NCI-H1694 (cell line): ENCODE measurements around the gene SLC9A3.
A peak's percentile ranks its signal among the peaks of the same experiment; 100 is the strongest.

Experiments used
- DNase-seq: peaks from one replicate; lab custom pipeline; 2025; lab: John Stamatoyannopoulos, UW

The SLC9A3 gene

GRCh38 chr5:505951-506525, 18.2 kb downstream of the SLC9A3 start:
- DNase-seq = no peak

DNA sequence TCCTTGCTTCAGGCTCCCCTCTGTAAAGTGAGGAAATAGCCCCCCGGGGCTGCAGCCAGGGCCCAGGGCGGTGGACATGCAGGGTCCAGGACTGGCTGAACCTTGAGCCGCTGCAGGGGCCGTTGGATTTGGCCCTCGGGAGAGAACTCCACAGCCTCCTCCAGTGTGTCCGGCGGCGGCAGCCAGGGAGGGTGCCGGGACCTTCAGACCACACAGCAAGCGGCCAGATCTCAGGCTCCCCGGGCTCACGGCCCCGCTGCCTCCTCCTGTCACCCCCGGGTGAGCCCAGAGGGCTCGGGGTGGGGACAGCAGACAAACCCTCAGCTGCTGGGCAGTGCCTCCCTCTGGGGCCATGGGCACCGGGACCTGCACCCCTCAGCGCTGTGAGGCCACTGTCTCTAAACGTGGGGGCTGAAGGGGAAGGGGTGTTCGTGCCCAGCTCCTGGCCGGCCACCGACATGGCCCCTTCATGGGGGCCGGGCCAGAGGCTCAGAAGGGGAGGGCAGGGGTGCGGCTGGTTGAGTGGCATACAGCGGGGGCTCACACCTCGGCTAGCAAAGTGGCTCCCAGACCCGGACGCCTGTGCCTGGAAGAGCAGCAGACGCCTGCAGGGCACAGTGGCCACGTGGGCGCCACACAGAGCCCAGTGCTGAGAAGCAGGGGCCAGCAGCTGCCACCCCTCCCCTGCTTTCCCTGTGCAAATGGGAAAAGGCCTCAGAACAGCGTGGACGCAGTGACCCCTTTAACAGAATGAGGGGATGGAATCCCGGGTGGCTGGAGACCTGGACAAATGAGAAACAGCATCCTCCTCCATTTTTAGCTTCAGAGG, 19.7 kb downstream of the SLC9A3 start:
- DNase-seq = no peak

- peak; percentile 33 for DNase-seq
Measured at GRCh38 chr5:502325-503079, 21.7 kb downstream of the SLC9A3 start.

DNA sequence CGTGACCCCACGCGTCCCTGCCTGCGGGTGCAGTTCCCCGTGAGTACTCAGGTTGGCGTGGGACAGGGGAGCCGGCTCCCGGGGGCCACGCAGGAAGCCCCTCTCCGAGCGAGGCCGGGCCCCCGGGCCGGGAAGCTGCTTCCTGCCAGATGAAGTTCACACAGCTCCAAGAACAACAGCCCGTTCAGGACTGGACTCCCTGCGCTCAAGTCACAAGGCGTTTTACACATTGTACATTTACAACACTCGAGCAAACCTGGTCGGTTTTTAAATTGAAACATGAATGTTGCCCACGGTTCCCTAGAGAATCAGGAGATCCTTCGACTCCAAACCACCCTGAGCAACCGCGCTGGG, 22.4 kb downstream of the SLC9A3 start:
- DNase-seq = no peak

GRCh38 chr5:501105-501830, 23.0 kb downstream of the SLC9A3 start:
- no peak for DNase-seq

DNA sequence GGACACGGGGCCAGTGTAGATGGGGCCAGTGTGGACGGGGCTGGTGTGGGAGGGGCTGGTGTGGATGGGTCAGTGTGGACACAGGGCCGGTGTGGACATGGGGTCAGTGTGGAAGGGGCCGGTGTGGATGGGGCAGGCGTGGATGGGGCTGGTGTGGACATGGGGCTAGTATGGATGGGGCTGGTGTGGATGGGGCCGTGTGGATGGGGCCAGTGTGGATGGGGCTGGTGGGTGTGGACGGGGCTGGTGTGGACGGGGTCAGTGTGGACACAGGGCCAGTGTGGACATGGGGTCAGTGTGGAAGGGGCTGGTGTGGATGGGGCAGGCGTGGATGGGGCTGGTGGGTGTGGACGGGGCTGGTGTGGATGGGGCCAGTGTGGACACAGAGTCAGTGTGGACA, 23.8 kb downstream of the SLC9A3 start:
- no peak for DNase-seq

- DNase-seq = no peak
Measured at GRCh38 chr5:499233-500209, 24.7 kb downstream of the SLC9A3 start.

DNA sequence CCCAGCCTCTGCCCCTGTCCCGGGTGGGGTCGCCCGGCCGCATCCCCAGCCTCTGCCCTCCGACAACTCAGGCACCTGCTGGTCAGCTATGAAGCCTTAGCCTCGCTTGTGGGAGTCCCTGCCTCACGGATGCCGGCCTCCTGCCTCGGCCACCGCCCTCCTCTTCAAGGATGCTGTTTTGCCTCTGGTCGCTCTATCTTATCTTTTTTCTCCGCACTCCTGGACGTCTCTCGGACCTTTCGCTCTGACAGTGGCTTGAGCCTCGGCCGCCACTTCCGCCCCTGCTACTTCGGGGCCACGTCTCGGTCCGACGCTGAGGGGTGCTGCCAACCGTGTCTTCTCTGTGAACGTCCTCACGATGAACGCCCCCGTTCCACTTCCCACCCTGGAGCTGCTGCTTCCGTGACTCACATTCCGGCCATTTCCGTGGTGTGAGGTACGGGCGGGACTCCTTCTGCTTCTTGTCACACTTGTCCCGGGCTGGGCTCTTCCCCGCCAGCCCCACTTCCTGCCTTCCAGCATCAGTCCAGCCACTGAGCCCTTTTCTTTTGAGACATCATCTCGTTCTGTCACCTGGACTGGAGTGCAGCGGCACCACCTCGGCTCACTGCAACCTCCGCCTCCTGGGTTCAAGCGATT, 26.3 kb downstream of the SLC9A3 start:
- no peak for DNase-seq

- DNase-seq = no peak
Measured at GRCh38 chr5:497090-497700, 27.1 kb downstream of the SLC9A3 start.

GRCh38 chr5:496028-496427, 28.2 kb downstream of the SLC9A3 start:
- DNase-seq = no peak

GRCh38 chr5:494667-495255, 29.5 kb downstream of the SLC9A3 start:
- DNase-seq = no peak

GRCh38 chr5:493758-494157, 30.5 kb downstream of the SLC9A3 start:
- DNase-seq = no peak

DNA sequence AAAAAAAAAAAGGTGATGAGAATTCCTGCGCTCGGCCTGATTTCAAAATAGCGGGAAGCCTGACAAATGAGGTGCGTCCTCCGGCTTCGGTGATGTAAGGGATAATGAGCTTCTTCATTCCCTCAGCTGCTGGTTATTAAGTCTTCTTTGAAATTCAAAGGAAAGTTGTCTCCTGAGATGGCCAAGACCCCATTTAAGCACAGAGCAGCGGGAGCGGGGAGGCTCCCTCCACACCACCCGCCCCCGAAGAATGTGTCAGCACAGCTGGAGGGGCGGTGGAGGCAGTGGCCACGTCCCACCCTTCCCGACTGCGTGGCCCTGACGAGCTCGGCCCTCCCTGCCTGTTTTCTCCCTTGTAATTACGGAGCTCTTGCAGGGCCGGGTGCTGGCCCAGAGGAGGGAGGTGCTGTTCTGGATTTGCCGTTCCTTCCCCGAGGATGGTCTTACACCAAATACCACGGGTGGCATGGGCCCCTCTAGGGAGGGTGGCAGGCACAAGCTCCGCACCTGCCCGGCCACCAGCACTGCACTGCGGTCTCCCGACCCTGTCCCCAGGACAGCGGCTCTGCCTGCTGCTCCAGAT, 31.0 kb downstream of the SLC9A3 start:
- DNase-seq = no peak

DNA sequence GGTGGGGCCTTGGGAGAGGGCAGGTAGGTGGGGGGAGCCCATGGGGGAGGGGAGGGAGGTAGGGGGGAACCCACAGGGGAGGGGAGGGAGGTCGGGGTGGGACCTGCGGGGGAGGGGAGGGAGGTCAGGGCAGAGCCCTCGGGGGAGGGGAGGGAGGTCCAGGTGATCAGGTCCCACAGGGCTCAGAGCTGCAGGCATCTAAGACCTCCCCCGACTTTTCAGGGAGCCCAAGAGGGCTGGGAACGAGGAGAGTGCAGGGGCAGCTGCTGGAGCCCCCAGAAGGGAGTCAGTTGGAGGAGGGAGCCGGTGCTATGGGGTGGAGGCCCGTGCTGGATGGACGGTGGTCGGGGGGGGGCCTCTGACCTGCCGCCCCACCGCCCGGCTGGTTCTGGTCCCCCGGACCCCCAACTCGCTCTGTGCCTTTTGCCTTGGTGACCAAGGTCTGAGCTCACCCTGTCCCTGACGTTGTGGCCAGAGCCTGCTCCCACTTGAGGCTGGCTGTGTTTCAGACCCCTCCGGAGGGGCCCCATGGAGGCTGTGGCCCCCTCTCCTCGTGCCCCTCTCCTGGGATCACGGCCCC, 31.8 kb downstream of the SLC9A3 start:
- no peak for DNase-seq

- no peak for DNase-seq
Measured at GRCh38 chr5:491856-492155, 32.4 kb downstream of the SLC9A3 start.

DNA sequence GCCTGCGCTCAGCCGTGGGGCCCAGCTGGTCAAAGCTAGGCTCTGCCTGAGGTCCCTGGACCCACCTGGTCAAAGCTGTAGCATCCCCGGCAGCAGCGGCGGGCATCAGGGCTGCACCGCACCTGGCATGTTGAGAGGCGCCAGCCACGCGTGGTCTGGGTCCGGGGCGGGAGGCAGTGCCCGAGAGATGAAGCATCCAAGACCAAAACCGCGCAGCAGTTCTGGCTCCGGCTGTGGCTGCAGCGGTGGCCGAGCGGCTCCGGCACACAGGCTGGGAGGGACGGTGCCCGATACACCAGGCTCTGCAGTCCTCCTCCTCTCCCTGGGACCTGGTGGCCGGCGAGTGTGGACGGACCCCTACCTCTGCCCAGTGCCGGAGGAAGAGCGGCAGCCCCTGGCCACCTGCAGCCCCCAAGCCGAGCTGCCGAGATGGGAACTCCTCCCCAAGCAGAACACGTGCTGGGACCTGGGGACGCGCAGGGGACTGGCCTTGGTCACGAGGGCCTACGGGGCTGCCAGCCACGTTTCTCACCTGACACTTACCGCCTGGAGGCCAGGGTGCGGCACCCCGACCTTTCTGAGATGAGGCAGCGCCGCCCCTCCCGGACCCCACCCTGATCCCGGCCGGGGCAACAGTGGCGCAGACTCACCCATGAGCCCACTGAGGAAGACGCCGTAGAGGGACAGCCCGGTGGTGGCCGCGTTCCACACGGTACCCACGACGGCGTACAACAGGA, 33.0 kb downstream of the SLC9A3 start:
- DNase-seq = no peak

DNA sequence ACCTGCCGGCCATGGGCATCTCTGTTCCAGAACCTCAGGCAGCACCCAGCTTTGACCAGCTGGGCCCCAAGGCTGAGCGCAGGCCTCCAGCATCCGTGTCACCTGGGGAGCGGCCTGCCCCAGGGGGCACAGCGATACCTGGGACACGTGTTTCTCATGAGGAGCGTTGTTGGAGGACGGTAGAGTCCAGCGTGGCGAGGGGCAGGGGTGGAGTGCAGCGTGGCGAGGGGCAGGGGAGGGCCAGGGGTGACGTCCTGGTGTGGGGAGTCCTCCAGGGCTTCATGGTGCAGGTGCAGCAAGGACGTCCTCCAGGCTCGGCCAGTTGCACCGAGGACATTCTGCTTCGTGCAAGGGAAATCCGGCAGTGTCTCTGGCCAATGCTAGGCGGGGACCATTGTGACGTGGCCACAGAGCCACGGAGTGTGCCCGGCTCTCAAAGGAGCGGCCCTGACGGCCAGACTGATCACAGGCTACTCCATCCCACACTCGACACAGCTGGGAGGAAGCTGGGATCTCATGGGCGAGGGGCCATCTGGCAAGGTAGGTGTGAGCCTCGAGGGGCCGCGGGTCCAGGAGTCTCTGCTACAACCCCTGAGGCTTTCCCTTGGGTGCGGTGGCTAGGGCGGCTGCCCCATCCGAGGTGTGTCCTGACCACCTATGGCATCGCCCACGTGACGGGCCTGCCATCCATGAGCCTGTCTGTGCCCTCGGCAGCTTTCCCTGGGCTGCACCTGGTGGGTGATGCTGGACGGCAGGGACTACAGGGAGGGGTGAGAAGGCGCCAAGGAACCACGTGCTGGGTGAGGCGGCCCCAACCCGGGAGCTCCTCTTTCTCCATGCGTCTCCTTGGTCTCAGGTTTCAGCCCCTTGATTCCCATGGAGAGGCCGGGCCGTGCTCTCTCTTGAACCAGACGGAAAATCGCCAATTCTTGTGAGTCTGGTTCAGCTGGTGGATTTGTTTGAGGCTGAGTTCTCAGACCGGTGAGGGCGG, 33.8 kb downstream of the SLC9A3 start:
- no peak for DNase-seq
